SK-N-SH treated with all-trans-retinoic acid at 6 μM for 48 hours (cell line): ENCODE measurements around the gene NME5.

ENCODE experiments used
- ATAC-seq: fragments of 200-7000 bp; cut with Tn5 transposase; 3 replicates; pipeline ENCODE4 v1.9.1; 2020; ENCODE audit warnings: mild to moderate bottlenecking, moderate library complexity
- ARNTL ChIP-seq: fragments of 450-650 bp; formaldehyde crosslinking; IDR thresholded peaks from 2 replicates; pipeline ENCODE4 v1.5.0; 2020; ENCODE audit warnings: low read depth, mild to moderate bottlenecking, moderate library complexity, borderline replicate concordance
- CREB5 ChIP-seq: fragments of 250-450 bp; sonication (Bioruptor Pico); IDR thresholded peaks from 2 replicates; pipeline ENCODE4 v1.5.1; 2020; ENCODE audit warnings: low read depth, mild to moderate bottlenecking, moderate library complexity
- CSDC2 ChIP-seq: fragments of 250-450 bp; sonication (Bioruptor Pico); IDR thresholded peaks from 2 replicates; pipeline ENCODE4 v1.5.0; 2020; ENCODE audit warnings: mild to moderate bottlenecking, moderate library complexity
- CSRNP3 ChIP-seq: fragments of 250-450 bp; sonication (Bioruptor Pico); IDR thresholded peaks from 2 replicates; pipeline ENCODE4 v1.5.1; 2021; ENCODE audit warnings: mild to moderate bottlenecking, moderate library complexity
- ESRRG ChIP-seq: fragments of 250-450 bp; sonication (Bioruptor Pico); IDR thresholded peaks from 2 replicates; pipeline ENCODE4 v1.6.1; 2021; ENCODE audit warnings: mild to moderate bottlenecking
- ISL1 ChIP-seq: fragments of 250-450 bp; sonication (Bioruptor Pico); IDR thresholded peaks from 2 replicates; pipeline ENCODE4 v2.1.2; 2022; ENCODE audit warnings: mild to moderate bottlenecking, moderate library complexity
- OSR1 ChIP-seq: fragments of 250-450 bp; sonication (Bioruptor Pico); IDR thresholded peaks from 2 replicates; pipeline ENCODE4 v1.8.0; 2022; ENCODE audit warnings: moderate library complexity, mild to moderate bottlenecking, inconsistent platforms
- PATZ1 ChIP-seq: fragments of 250-450 bp; sonication (Bioruptor Pico); IDR thresholded peaks from 2 replicates; pipeline ENCODE4 v1.8.0; 2020; ENCODE audit warnings: mild to moderate bottlenecking, moderate library complexity, borderline replicate concordance
- POU6F1 ChIP-seq: fragments of 250-450 bp; sonication (Bioruptor Pico); IDR thresholded peaks from 2 replicates; pipeline ENCODE4 v1.8.0; 2021; ENCODE audit warnings: low read depth, mild to moderate bottlenecking, moderate library complexity, borderline replicate concordance
- SNAI2 ChIP-seq: fragments of 250-450 bp; sonication (Bioruptor Pico); IDR thresholded peaks from 2 replicates; pipeline ENCODE4 v1.5.0; 2020; ENCODE audit warnings: mild to moderate bottlenecking, moderate library complexity
- TCF4 ChIP-seq: fragments of 250-450 bp; sonication (Bioruptor Pico); IDR thresholded peaks from 2 replicates; pipeline ENCODE4 v1.8.0; 2021; ENCODE audit warnings: mild to moderate bottlenecking, moderate library complexity, borderline replicate concordance
- TSHZ2 ChIP-seq: fragments of 250-450 bp; sonication (Bioruptor Pico); IDR thresholded peaks from 2 replicates; pipeline ENCODE4 v1.5.0; 2020; ENCODE audit warnings: mild to moderate bottlenecking, moderate library complexity
- ZC3H10 ChIP-seq: fragments of 250-450 bp; sonication (Bioruptor Pico); IDR thresholded peaks from 2 replicates; pipeline ENCODE4 v1.5.1; 2021; ENCODE audit warnings: mild to moderate bottlenecking, moderate library complexity
- ZFP3 ChIP-seq: fragments of 250-450 bp; sonication (Bioruptor Pico); IDR thresholded peaks from 2 replicates; pipeline ENCODE4 v1.5.0; 2020; ENCODE audit warnings: mild to moderate bottlenecking, moderate library complexity
- ZFP30 ChIP-seq: fragments of 450-650 bp; formaldehyde crosslinking; IDR thresholded peaks from 2 replicates; pipeline ENCODE4 v1.5.0; 2022; ENCODE audit warnings: mild to moderate bottlenecking, moderate library complexity
- ZNF565 ChIP-seq: fragments of 450-650 bp; formaldehyde crosslinking; conservative IDR thresholded peaks from 2 replicates; pipeline ENCODE4 v1.5.0; 2020; ENCODE audit warnings: low read depth, mild to moderate bottlenecking, moderate library complexity
- ZNF70 ChIP-seq: fragments of 450-650 bp; formaldehyde crosslinking; IDR thresholded peaks from 2 replicates; pipeline ENCODE4 v1.5.0; 2020; ENCODE audit warnings: mild to moderate bottlenecking, moderate library complexity

NME5 gene

GRCh38 chr5:138067945-138068344 lies 71.3 kb downstream of the NME5 start:
- no peak for TF ChIP-seq TSHZ2 (CRISPR knock-in tag)
- TF ChIP-seq CSDC2 = no peak
- no peak for TF ChIP-seq CREB5 (CRISPR knock-in tag)
- no peak for TF ChIP-seq CSRNP3
- TF ChIP-seq SNAI2 (CRISPR knock-in tag) = no peak
- TF ChIP-seq POU6F1 (CRISPR knock-in tag) = no peak
- TF ChIP-seq ZNF70 (CRISPR knock-in tag) = no peak
- TF ChIP-seq OSR1 (CRISPR knock-in tag) = no peak
- TF ChIP-seq ZFP3 = no peak
- no peak for TF ChIP-seq ESRRG (CRISPR knock-in tag)
- TF ChIP-seq ZC3H10 (CRISPR knock-in tag) = no peak
- TF ChIP-seq ZFP30 = no peak
- TF ChIP-seq TCF4 = no peak
- no peak for TF ChIP-seq ISL1 (CRISPR knock-in tag)
- TF ChIP-seq PATZ1 (CRISPR knock-in tag) = no peak
- TF ChIP-seq ARNTL (CRISPR knock-in tag) = no peak
- TF ChIP-seq ZNF565 = no peak
- ATAC-seq = no peak
